Panc1 (cell line): Measurements from ENCODE around the gene VTI1A. TPM values are rescaled to one million over a fixed set of nuclear protein-coding genes. Genes with fewer than 3 reads are reported as not detected.

Experiments
- ATAC-seq: fragments of 200-7000 bp; cut with Tn5 transposase; 2 replicates; pipeline ENCODE4 v1.9.1; 2020; ENCODE audit warnings: mild to moderate bottlenecking, moderate library complexity
- BruUV-seq: library from RNA; stranded (reverse); fragments of 400-500 nt; replicated peaks from 2 replicates; lab custom pipeline; 2021; lab: Mats Ljungman, UMichigan
- CTCF ChIA-PET: fragments of 300-600 bp; sonication (Branson Sonifier 250); formaldehyde crosslinking; loops from one replicate; lab custom pipeline; 2022; ENCODE audit warnings: antibody characterized with exemption; lab: Charles Lee
- POLR2A ChIA-PET: fragments of 300-600 bp; sonication (Branson Sonifier 250); formaldehyde crosslinking; loops from one replicate; lab custom pipeline; 2022; ENCODE audit warnings: antibody characterized with exemption; lab: Charles Lee
- DNase-seq: peaks from one replicate; pipeline ENCODE4 v3.0.0-alpha.2; 2010; ENCODE audit warnings: low read depth, low spot score
- H3K27ac ChIP-seq: 2 replicates; pipeline ENCODE4 v1.5.1; 2011; ENCODE audit warnings: mild to moderate bottlenecking, low read length, inconsistent platforms
- H3K27me3 ChIP-seq: fragments of 200-500 bp; sonication (Bioruptor generic); 2 replicates; pipeline ENCODE4 v1.6.0; 2014; ENCODE audit warnings: low read length, inconsistent platforms; ENCODE audit not compliant: control insufficient read depth, insufficient read depth
- H3K36me3 ChIP-seq: fragments of 200-500 bp; sonication (Bioruptor generic); 2 replicates; pipeline ENCODE4 v1.5.1; 2014; ENCODE audit warnings: inconsistent platforms, mild to moderate bottlenecking, low read length, moderate library complexity; ENCODE audit not compliant: control insufficient read depth, insufficient read depth
- H3K4me1 ChIP-seq: 2 replicates; pipeline ENCODE4 v1.5.1; 2011; ENCODE audit warnings: inconsistent platforms, mild to moderate bottlenecking, low read length, moderate library complexity; ENCODE audit not compliant: control insufficient read depth, insufficient read depth
- H3K4me3 ChIP-seq, 2 experiments: 2 replicates each; pipeline ENCODE4 v1.5.1; 2011 to 2012; ENCODE audit warnings: low read depth in 2 of 2, low read length in 2 of 2, mild to moderate bottlenecking in 2 of 2, inconsistent platforms in 1 of 2, moderate library complexity in 1 of 2
- H3K9me3 ChIP-seq: fragments of 200-500 bp; sonication (Bioruptor generic); 2 replicates; pipeline ENCODE4 v1.5.1; 2014; ENCODE audit warnings: low read depth, mild to moderate bottlenecking, inconsistent platforms, low read length, moderate library complexity; ENCODE audit not compliant: control insufficient read depth, insufficient read depth
- POLR2AphosphoS5 ChIP-seq: IDR thresholded peaks from 2 replicates; pipeline ENCODE4 v1.6.1; 2012; ENCODE audit warnings: mild to moderate bottlenecking, low read depth, low read length, moderate library complexity
- SIN3A ChIP-seq: IDR thresholded peaks from 2 replicates; pipeline ENCODE4 v1.6.1; 2012; ENCODE audit warnings: low read depth, mild to moderate bottlenecking, low read length, moderate library complexity, borderline replicate concordance; ENCODE audit not compliant: insufficient read depth
- TCF7L2 ChIP-seq: IDR thresholded peaks from 2 replicates; pipeline ENCODE4 v1.6.1; 2011; ENCODE audit warnings: mild to moderate bottlenecking, low read depth, low read length, inconsistent platforms
- in situ Hi-C: cut with HindIII; loops from 2 replicates; pipeline ENCODE4 v1.10.0; 2016; ENCODE audit warnings: low sequenced_read_pairs, low pct_unique_long_range_greater_than_20kb
- intact Hi-C: fragments of 100-400 bp; cut with micrococcal nuclease; formaldehyde crosslinking; loops from one replicate; pipeline ENCODE4 v1.10.0; 2022; ENCODE audit not compliant: unreplicated experiment
- total RNA-seq: library from RNA; stranded (reverse); gene quantifications from one replicate; pipeline ENCODE4 v1.2.1, GENCODE V29; 2021; ENCODE audit not compliant: unreplicated experiment
- TF ChIP-seq, protein P1 (sequence below): fragments of 450-650 bp; IDR thresholded peaks from 2 replicates; pipeline ENCODE4 v1.5.1; 2017; ENCODE audit warnings: mild to moderate bottlenecking
- TF ChIP-seq, protein P2 (sequence below), 2 experiments: IDR thresholded peaks; 2 replicates each; pipeline ENCODE4 v1.6.1; 2011 to 2012; ENCODE audit warnings: low read depth in 2 of 2, control low read depth in 1 of 2, low read length in 1 of 2, mild to moderate bottlenecking in 1 of 2, moderate library complexity in 1 of 2; ENCODE audit not compliant: insufficient read depth in 1 of 2

VTI1A gene
- total RNA-seq, 1 experiment from 2014 or later, result 36.3 TPM

DNA sequence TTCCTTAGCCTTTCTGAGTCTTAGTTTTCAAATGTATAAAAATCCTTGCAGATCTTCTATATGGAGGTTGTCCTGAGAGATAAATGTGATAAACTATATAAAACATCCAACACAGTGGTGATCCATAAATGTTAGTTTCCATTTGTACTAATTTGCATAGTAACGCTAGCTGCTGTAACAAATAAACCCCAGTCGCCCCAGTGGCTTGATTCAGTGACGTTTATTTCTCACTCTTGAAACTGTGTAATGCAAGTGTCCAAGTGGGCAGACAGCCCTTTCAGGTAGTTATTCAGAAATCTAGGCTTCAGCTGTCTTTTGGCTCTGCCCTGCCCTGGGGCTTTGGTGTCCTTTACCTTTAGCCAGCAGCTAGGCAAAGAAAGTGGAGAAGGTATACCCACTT, 106.3 kb downstream of the VTI1A start:
- no peaks in the 10 kb centered on the region for H3K36me3 ChIP-seq
- ATAC-seq, result no peak
- DNase-seq, result no peak
- H3K9me3 ChIP-seq, result no peaks in the 10 kb centered on the region
- TF ChIP-seq, protein P1, sequence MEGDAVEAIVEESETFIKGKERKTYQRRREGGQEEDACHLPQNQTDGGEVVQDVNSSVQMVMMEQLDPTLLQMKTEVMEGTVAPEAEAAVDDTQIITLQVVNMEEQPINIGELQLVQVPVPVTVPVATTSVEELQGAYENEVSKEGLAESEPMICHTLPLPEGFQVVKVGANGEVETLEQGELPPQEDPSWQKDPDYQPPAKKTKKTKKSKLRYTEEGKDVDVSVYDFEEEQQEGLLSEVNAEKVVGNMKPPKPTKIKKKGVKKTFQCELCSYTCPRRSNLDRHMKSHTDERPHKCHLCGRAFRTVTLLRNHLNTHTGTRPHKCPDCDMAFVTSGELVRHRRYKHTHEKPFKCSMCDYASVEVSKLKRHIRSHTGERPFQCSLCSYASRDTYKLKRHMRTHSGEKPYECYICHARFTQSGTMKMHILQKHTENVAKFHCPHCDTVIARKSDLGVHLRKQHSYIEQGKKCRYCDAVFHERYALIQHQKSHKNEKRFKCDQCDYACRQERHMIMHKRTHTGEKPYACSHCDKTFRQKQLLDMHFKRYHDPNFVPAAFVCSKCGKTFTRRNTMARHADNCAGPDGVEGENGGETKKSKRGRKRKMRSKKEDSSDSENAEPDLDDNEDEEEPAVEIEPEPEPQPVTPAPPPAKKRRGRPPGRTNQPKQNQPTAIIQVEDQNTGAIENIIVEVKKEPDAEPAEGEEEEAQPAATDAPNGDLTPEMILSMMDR, result no peak
- TF ChIP-seq SIN3A (no peak), TCF7L2 (no peak), POLR2AphosphoS5 (no peak)
- TF ChIP-seq, protein P2, sequence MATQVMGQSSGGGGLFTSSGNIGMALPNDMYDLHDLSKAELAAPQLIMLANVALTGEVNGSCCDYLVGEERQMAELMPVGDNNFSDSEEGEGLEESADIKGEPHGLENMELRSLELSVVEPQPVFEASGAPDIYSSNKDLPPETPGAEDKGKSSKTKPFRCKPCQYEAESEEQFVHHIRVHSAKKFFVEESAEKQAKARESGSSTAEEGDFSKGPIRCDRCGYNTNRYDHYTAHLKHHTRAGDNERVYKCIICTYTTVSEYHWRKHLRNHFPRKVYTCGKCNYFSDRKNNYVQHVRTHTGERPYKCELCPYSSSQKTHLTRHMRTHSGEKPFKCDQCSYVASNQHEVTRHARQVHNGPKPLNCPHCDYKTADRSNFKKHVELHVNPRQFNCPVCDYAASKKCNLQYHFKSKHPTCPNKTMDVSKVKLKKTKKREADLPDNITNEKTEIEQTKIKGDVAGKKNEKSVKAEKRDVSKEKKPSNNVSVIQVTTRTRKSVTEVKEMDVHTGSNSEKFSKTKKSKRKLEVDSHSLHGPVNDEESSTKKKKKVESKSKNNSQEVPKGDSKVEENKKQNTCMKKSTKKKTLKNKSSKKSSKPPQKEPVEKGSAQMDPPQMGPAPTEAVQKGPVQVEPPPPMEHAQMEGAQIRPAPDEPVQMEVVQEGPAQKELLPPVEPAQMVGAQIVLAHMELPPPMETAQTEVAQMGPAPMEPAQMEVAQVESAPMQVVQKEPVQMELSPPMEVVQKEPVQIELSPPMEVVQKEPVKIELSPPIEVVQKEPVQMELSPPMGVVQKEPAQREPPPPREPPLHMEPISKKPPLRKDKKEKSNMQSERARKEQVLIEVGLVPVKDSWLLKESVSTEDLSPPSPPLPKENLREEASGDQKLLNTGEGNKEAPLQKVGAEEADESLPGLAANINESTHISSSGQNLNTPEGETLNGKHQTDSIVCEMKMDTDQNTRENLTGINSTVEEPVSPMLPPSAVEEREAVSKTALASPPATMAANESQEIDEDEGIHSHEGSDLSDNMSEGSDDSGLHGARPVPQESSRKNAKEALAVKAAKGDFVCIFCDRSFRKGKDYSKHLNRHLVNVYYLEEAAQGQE (IDR thresholded peaks at IDR 0.05; ENCODE audit: insufficient read depth in 1 of 2, low read depth in 2 of 2, low read length in 1 of 2), result no peak
- no peak overlapping the region for H3K4me3 ChIP-seq
- H3K27ac ChIP-seq, result no peak overlapping the region
- ChIA-PET POLR2A (no interaction called here), CTCF (no interaction called here)
- BruUV-seq, result no TSS peak
- no peaks in the 10 kb centered on the region for H3K27me3 ChIP-seq
- in situ Hi-C loops (no loop called here), intact Hi-C loops (no loop called here)
- no peaks in the 10 kb centered on the region for H3K4me1 ChIP-seq

DNA sequence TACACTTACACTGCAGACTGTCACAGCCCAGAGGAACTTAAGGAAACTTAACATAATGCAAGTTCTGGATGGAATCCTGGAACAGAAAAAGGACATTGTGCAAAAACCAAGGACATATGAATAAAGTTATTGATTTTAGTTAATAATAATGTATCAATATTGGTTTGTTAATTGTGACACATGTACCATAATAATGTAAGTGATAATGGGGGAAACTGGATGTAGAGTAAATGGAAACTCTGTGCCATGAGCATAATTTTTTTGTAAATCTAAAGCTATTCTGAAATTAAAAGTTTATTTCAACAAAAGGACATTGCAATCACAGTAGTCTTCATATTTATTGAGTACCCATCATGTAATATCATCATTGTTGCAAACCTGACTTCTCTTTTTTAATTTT, 107.2 kb downstream of the VTI1A start:
- no peaks in the 10 kb centered on the region for H3K9me3 ChIP-seq
- H3K36me3 ChIP-seq, result no peaks in the 10 kb centered on the region
- intact Hi-C loops (no loop called here), in situ Hi-C loops (no loop called here)
- H3K27ac ChIP-seq, result no peak overlapping the region
- ATAC-seq (no peak), DNase-seq (no peak)
- ChIA-PET POLR2A (no interaction called here), CTCF (no interaction called here)
- H3K27me3 ChIP-seq, result no peaks in the 10 kb centered on the region
- no peak overlapping the region for H3K4me3 ChIP-seq
- BruUV-seq, result no TSS peak
- TF ChIP-seq POLR2AphosphoS5, result no peak
- TF ChIP-seq, protein P1, result no peak
- no peaks in the 10 kb centered on the region for H3K4me1 ChIP-seq

DNA sequence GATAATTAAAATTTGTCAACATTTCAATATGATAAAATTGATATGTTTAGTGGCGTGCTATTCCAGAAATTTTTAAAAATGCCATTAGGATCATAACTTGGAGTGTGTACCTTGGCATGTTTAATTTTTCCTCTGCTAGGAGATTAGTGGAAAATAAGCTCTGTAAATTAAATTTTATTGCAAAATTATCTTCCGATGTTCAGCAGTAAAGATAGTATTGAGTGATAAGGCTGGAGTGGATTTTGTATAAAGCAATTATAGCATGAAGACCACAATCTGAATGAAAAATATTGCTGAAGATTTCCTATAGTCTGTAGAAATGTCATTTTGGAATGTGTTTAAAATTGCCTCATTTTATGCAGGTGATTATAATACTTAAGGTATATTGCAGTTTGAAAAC, 110.2 kb downstream of the VTI1A start:
- DNase-seq (no peak), ATAC-seq (no peak)
- in situ Hi-C loops, result no loop called here
- H3K9me3 ChIP-seq, result no peaks in the 10 kb centered on the region
- BruUV-seq, result no TSS peak
- H3K4me1 ChIP-seq, result no peaks in the 10 kb centered on the region
- TF ChIP-seq, protein P1, result no peak
- no peak for TF ChIP-seq POLR2AphosphoS5
- TF ChIP-seq TCF7L2, result no peak
- no peak for TF ChIP-seq SIN3A
- TF ChIP-seq, protein P2 (IDR thresholded peaks at IDR 0.05; ENCODE audit: insufficient read depth in 1 of 2, low read depth in 2 of 2, low read length in 1 of 2), result no peak
- H3K27ac ChIP-seq, result no peak overlapping the region
- H3K4me3 ChIP-seq, result no peak overlapping the region
- POLR2A ChIA-PET, result no interaction called here
- CTCF ChIA-PET, result no interaction called here
- no peaks in the 10 kb centered on the region for H3K36me3 ChIP-seq
- intact Hi-C loops, result no loop called here
- no peaks in the 10 kb centered on the region for H3K27me3 ChIP-seq
